GM19455 (cell line): ENCODE data around the gene DLGAP1.
"Not testable (repeated sequence)": the region's sequence is repeated elsewhere in the genome, so short reads cannot be mapped to it uniquely, and the experiment has no call there.

ENCODE experiments used
- ATAC-seq: cut with Tn5 transposase; IDR thresholded peaks from one replicate; pipeline ENCODE4 v1.9.1; 2021; ENCODE audit not compliant: unreplicated experiment

DLGAP1 gene

DNA sequence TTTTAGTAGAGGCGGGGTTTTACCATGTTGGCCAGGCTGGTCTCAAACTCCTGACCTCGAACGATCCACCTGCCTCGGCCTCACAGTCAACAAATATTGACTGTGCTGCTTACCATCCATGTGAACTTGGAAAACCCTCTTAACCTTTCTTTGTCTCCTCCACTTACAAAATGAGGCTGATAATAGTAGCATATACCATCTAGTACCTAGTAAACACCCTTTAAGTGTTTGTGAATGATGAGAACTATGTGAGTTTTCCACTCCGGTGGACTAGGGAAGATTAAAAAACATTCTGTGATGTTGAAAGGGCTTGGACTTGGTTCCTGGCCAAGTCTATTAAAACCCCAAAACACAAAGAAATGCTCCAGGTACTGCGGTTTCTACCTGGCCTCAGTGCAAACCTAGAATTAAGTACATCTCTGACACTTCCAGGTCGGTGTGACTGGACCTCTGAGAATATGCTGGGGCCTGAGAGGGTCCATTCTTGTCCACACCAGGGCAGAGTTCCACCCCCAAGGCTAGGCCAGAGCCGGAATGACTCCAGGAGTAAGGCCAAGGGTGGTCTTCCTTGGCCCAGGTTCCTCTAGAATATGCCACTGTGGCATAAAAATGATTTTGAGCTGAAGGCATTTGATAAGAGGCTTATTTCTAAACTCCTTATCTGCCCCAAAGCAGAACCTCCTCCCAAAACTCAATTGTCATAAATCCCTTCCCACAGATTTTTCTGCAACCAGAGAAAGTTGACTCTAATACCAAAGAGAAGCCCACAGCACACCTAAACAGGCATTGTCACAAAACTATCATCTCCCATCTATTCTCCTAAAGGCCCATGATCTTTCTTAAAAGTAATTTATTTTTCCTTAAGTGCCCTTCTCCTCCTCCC is 787.6 kb downstream of the DLGAP1 start:
- ATAC-seq, result no peak

DNA sequence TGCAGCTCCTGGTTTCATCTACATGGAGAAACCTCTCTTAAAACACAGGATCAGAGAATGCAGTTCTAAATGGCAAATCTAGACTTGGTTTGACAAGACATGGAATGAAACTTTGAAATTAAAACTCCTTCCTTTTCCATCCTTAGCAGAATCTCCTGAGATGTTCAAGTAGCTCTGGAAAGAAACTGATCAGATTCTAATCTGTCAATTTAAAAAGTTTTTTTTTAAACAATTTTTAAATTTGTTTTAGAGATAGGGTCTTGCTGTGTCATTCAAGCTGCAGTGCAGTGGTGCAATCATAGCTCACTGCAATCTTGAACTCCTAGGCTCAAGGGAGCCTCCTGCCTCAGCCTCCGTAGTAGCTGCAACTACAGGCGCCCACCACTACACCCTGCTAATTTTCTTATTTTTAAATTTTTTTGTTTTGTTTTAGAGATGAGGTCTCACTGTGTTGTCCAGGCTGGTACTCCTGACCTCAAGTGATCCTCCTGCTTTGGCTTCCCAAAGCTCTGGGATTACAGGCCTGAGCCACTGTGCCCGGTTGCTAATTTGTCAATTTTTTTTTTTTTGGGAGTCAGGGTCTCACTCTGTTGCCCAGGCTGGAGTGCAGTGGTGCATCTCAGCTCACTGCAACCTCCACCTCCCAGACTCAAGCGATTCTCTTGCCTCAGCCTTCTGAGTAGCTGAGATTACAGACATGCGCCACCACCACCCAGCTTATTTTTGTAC is 788.4 kb downstream of the DLGAP1 start:
- ATAC-seq, result no peak

DNA sequence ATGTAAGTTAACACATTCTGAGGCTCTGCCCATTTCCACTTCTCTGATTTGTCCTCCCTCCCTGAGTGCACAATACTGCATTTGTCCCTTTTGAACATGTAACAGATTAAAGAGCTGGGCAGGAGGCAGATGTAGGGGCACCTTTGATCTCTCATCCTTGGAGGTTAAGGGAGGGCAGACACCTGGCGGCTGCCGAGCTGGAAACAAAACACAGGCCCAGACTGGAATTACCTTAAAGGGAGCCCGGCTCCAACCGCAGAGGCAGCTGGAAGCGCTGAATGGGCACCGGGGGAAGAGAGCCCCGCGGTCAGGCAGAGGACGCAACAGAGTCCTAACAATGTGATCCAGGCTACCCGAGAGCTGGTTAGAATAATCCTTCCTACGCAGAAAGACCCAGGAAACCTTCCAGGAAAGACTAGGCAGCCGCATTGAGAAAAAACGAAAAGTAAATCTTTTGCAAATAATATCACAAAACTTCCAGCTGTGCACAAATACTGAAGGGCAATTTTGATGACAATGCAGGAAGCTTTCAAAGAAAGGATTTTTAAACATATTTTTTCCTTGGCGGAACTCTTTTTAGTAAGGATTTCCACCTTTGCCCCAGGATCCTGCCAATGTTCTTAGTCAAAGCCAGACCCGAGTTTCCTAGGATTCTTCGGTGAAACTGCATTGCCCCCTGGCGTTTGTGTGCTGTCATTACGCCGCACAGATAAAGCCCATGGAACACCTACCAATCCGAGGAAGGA is 789.2 kb downstream of the DLGAP1 start:
- no peak for ATAC-seq

DNA sequence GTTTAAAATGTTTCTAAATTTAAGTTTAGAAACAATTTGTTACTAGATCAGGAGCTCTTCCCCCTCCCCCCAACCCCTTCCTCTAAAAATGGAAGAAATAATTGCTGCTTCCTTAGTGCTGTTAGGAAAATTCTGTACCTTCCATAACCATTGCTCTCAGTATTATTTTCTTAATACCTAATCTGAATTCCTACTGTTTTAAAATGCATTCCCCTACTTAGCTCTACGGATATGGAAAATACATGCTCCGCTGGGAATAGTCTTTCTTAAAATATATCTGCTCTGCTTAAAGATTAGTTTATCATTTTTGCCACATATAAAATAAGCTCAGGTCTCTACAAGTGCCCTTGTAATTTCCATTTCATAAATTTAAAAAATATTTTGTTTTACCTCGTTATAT is 789.9 kb downstream of the DLGAP1 start:
- ATAC-seq, result no peak

DNA sequence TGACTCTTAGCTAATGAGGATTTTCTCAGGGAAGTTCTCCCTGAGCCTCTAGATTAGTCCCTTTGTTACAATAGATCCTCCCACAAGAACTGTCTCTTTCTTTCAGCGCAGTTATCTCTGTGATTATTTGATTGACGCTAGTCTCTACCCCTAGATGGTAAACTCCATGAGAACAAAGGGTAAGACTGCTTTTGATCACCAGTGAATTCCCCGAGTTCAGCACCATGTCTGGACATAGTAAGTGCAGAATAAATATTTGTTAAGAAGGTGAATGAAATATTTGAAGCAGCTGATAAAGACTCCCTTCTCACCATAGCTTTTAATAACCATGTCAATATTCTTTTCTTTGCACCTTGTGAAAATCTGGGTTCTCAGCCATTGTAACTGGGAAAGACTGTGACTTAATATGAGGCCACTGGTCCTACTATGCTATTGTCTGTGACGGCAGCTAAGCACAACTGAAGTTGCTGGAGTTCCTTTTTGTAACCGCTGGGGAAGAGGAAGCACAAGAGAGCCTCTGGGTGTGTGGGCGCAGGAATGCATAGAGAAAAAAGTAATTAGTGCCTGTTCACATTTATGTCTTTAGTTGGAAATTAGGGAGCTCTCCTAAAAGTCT is 790.4 kb downstream of the DLGAP1 start:
- no peak for ATAC-seq

DNA sequence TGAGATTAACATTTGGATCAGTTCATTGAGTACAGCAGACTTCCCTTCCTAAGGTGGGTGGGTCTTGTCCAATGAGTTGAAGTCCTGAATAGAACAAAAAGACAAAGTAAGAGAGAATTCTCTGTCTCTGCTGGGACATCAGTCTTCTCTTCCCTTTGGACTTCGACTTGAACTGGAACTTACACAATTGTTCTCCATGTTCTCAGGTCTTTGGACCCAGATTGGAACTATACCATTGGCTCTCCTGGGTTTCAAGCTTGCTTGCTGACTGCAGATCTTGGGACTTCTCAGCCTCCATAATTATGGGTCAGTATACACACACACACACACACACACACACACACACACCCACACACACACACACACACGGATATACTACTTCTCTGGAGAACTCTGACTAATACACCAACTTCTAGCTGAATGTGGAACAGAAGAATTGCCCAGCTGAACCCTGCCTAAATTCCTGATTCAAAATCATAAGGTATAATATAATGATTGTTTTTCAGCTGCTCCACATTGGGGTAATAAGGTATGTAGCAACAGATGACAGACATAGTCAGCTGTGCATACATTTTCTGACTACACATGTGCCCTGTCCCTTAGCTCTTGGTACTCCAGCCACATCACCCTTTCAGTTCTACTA is 791.1 kb downstream of the DLGAP1 start:
- ATAC-seq, result no peak

DNA sequence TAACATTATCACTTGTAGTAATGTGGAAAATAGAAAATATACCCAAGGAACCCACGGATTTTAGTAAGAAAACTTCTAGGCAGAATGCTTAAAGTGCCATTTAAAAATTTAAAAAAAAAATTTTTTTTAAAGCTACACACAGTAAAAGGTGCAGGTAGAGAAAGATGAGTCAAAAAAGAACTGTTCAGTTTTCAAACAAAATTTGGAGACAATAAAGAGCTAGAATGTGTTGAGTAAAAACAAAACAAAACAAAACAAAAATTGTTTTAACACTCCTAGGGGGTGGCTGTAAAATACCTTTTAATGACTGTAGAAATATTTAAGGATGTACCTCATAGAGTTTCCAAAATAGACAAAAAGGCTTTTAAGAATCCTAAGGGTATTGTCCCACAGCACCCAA is 793.1 kb downstream of the DLGAP1 start:
- no peak for ATAC-seq

DNA sequence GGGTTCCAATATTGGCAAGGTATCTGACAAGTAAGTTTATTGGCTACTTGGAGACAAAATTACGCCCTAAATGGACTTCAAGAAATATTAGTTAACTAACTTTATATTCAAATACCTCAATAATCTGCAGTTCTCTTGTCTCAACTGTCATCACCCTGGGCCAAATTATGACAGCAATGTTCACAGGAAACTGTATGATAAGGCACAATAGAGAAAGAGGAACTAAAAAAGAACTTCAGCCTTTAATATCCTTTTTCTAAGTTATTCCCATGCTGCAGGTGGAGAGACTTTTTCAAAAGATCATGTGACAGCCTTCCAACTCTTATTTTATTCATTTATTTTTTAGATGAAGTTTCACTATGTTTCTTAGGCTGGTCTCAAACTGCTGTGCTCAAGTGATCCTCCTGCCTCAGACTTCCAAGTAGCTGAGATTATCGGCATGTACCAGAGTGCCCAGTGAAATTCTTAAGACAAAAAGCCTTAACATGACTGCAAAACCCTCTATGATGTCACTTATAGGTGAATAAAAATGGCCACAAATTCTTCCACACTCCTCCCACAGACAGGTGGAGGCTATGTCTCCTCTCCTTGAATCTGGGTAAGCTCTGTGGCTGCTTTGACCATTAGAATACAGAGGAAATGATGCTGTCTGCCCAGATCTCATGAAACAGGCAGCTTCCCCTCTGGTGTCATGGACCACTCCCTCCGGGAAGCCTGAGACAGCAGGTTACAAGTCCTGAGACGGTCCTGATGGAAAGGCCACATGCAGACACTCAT is 794.2 kb downstream of the DLGAP1 start:
- no peak for ATAC-seq

DNA sequence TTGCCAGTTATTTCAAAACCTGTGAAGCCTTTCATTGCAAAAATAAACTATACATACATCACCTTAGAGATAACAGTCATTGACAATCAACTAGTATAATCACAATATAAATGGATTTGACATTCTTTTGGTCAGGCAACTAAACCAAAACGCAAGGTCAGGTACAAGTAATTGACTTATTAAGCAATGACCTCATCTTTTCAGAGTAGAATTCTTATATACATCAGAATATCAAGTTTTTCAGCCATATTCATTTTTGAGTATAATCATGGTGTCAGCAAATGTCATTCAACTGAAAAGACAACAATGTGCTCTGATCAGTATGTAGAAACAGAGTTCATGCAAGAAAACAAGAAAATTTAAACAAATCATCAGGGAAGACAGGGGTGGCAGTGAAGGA is 796.6 kb downstream of the DLGAP1 start:
- ATAC-seq, result no peak

DNA sequence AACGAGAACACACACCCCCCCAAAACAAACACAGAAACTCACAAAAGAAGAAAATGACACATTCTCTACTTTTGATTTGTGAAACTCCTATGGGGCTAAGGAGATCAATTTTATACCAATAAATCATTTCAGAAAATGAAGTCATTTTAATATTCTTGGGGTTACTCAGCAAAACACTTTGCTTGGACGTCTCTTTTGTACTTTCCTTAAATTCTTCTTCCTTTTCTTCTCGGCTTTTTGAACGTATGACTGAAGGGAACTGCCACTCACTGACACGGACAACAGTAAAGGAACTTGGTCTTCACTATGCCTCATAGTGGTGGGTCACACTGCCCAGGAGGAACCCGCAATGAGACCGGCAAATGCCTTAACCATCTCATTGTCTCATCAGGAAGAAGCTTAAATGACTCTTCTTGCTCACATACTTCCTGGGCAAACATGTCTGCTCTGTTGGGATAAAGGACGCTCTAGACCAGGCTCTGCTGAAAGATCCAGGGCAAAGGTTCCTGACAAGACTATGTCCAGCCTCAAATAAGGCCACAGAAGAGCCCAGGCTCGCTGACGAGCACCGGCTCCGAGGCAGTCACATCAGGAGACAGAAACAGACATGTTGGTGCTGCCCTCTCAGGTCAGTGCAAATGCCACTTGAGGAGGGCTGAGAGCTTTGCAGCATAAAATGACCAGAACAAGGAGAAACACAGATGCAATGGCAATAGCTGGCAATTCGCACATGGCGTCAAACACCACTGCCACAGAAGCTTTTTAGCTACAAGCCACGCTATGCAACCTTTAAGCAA is 799.7 kb downstream of the DLGAP1 start:
- ATAC-seq, result no peak

DNA sequence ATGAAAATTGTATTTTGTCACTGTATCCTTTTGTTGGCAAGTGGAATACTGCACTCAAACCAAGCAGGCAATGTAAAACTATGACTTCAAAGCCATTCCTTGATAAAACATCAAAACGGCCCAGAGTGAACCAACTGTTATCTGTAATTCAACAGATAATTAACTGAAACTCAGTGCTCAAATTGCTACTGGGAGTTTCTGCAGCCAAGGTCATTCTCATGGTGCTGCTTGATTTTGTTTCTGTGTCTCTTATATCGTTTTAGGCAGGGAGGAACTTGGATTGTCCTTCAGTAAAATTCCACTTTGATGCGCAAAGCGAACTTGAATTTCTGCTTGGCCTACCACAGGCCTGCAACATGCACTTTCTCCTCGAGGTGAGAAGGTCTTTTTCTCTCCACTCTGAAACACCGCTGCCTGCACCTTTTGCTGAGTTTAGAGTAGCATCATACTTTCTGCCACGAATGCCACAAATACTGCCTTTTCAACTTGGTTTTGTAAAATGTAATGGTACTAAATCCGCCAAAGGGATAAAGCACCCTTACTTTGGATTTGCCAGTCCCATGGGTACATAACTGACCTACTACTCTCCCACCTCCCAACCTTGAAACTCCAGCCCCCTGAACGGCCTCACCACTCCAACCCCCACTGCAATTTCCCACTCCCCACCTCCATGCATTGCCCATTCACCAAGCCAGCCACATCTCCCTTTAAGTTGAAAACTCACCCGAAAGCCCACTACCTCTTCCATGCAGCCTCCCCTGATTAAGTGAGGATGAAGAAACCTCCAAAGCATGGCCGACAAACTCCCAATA is 800.5 kb downstream of the DLGAP1 start:
- ATAC-seq, result no peak

DNA sequence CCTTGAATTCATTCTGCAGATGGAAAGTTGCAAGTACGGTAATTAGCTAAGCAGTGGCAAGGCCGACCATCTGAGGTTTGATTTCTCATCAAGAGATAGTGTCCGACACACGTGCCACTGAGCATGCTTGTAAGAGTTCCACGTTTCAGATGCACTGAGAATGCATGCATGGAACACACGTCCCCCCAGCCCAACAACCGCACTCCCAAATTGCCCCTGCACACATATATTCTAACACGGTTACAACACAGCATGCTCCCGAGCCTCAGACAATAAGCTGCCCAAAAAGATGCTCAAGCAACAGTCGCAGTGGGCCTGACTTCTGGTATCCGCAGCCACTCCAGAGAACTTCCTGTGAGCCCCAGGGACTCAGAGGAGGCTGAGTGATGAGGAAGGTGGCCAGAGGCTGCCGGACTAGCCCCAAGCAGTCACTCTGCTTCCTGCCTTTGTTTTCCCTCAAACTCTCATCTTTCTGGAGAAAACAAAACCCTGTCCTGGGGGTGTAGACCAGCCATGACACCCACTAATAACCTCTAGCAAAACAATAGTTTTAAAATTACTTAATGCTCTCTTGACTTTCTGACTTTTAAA is 801.2 kb downstream of the DLGAP1 start:
- ATAC-seq, result no peak

DNA sequence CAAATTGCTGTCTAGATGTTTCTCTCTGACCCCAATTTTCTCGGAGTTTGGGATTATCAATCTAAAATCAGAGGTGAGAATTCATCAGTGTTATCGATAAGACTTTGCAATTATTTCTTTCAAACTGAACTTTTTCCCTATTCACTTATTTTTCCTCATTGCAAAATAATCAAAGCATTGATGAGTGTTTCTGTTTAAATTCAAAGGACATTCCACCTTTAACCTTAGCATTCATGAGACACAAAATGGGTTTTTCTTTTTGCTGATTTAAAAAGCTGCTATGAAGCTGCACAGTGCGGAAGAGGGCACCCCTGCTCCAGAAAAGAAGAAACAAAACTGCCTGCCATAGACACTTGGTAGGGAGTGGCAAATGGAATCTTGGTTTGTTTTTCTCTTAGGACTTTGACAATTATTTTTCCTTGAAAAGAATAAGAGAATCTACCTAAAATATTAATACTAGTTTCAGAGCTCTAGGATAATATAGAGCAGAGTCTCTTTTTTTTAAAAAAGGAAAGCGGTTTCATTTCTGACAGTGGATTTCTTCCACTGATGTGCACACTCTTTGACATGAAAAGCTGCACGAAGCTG is 801.8 kb downstream of the DLGAP1 start:
- no peak for ATAC-seq

DNA sequence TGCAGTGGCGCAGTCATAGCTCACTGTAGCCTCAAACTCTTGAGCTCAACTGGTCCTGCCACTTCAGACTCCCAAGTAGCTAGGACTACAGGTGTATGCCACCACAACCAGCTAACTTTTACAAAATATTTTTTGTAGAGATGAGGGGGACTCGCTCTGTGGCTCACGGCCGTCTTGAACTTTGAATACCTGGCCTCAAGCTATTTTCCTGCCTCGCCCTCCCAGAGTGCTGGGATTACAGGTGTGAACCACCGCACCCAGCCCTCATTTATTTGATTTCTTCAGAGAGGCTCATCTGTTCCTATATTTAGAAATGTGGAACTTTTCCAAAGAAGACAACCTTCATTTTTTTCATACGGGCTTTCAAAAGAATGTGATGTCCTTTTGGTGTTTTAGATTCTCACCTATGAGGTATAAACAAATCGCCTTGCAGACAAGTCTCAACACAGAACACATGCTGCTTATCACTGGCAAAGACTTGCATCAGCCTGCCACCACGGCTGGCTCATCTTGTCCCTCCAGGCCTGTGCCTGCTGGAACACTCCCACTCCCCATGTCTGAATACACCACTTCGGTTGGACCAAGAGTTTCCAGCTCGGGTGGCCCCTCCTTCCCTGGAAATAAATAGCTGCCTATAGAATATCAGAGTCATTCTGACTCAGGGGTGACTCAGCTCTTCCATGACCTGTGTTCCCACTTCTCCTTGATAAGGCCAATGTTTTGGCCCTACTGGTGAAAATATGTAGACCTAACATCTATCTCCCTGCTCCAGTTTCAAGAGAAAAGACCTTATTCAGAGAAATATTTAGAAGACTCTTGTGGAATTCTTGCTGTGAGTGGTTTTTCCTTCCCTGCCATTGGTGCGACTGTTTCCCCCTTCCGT is 802.5 kb downstream of the DLGAP1 start:
- ATAC-seq, result no peak

DNA sequence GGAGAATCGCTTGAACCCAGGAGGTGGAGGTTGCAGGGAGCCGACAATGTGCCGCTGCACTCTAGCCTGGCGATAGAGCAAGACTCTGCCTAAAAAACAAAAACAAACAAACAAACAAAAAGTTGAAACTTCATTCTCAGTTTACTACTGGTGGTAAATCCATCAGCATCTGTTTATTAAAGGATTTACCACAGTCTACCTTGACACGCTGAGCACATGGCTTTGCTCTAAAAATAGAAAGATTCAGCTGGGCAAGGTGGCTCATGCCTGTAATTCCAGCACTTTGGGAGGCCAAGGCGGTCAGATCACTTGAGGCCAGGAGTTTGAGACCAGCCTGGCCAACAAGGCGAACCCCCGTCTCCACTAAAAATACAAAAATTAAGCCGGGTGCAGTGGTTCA is 803.8 kb downstream of the DLGAP1 start:
- no peak for ATAC-seq

DNA sequence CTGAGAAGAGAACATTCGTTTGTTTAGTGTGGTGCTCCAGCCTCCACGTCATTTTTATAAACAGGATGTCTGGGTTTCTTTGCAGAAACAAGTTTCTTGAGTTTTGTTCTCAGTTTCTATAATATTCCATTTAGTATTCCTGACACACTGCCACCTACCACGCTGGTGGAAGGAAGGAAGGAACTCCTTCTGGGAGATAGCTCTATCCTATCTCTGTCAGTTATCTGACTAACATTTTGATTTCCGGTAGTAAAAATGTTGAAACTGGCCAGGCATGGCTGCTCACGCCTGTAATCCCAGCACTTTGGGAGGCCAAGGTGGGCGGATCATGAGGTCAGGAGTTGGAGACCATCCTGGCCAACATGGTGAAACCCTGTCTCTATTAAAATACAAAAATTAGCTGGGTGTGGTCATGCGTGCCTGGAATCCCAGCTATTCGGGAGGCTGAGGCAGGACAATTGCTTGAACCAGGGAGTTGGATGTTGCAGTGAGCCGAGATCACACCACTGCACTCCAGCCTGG is 804.5 kb downstream of the DLGAP1 start:
- not testable (repeated sequence) for ATAC-seq
